NCI-H345 treated with DMSO at 0.1 percent for 48 hours (cell line): ENCODE data around the gene CRY2.
"Not testable (repeated sequence)": the region's sequence is repeated elsewhere in the genome, so short reads cannot be mapped to it uniquely, and the experiment has no call there.

ENCODE experiments used
- DNase-seq: peaks from one replicate; lab custom pipeline; 2025; ENCODE audit not compliant: unreplicated experiment; lab: John Stamatoyannopoulos, UW

The CRY2 gene

GRCh38 chr11:45846974-45847910 lies at the start of gene CRY2:
CRY2 (plus strand) TSS chr11:45847475; CDS start chr11:45847491, 16 bp downstream.
- DNase-seq, result peak; percentile 92

- DNase-seq, result no peak
Observed at GRCh38 chr11:45798793-45799441, 48.4 kb upstream of the CRY2 start.

- no peak for DNase-seq
Observed at GRCh38 chr11:45799562-45799961, 47.7 kb upstream of the CRY2 start.

- DNase-seq, result no peak
Observed at GRCh38 chr11:45800261-45800660, 47.0 kb upstream of the CRY2 start.

- DNase-seq, result no peak
Observed at GRCh38 chr11:45801723-45802315, 45.5 kb upstream of the CRY2 start.

- no peak for DNase-seq
Observed at GRCh38 chr11:45802531-45803317, 44.6 kb upstream of the CRY2 start.

- DNase-seq, result peak; percentile 72
Observed at GRCh38 chr11:45803971-45804760, 43.1 kb upstream of the CRY2 start.

- peak; percentile 90 for DNase-seq
Observed at GRCh38 chr11:45804761-45805304, 42.4 kb upstream of the CRY2 start, which contains the start of gene SLC35C1. SLC35C1 (plus strand) TSS chr11:45805149; CDS start chr11:45805802, 653 bp downstream.

GRCh38 chr11:45805305-45806071 lies 41.8 kb upstream of the CRY2 start:
- no peak for DNase-seq

- DNase-seq, result no peak
Observed at GRCh38 chr11:45806072-45806933, 41.0 kb upstream of the CRY2 start.

GRCh38 chr11:45806937-45807791 lies 40.1 kb upstream of the CRY2 start:
- DNase-seq, result no peak

- DNase-seq, result no peak
Observed at GRCh38 chr11:45807792-45808238, 39.5 kb upstream of the CRY2 start.

- not testable (repeated sequence) for DNase-seq
Observed at GRCh38 chr11:45808427-45808826, 38.8 kb upstream of the CRY2 start.

GRCh38 chr11:45809456-45810395 lies 37.5 kb upstream of the CRY2 start:
- no peak for DNase-seq

GRCh38 chr11:45810431-45811108 lies 36.7 kb upstream of the CRY2 start:
- no peak for DNase-seq

GRCh38 chr11:45811109-45811435 lies 36.2 kb upstream of the CRY2 start:
- no peak for DNase-seq
